Ishikawa (cell line): ENCODE data around the gene SSTR4.

ENCODE experiments used
- EGR1 ChIP-seq: IDR thresholded peaks from 2 replicates; pipeline ENCODE4 v1.6.1; 2012
- EP300 ChIP-seq: IDR thresholded peaks from 2 replicates; pipeline ENCODE4 v1.6.1; 2012; ENCODE audit warnings: borderline replicate concordance
- NFIC ChIP-seq: IDR thresholded peaks from 2 replicates; pipeline ENCODE4 v1.6.1; 2012
- TEAD4 ChIP-seq: IDR thresholded peaks from 2 replicates; pipeline ENCODE4 v1.6.1; 2012
- YY1 ChIP-seq: IDR thresholded peaks from 2 replicates; pipeline ENCODE4 v1.6.1; 2012; ENCODE audit warnings: low read depth
- TF ChIP-seq, protein P1 (sequence below): IDR thresholded peaks from 2 replicates; pipeline ENCODE4 v1.6.1; 2012

DNA sequence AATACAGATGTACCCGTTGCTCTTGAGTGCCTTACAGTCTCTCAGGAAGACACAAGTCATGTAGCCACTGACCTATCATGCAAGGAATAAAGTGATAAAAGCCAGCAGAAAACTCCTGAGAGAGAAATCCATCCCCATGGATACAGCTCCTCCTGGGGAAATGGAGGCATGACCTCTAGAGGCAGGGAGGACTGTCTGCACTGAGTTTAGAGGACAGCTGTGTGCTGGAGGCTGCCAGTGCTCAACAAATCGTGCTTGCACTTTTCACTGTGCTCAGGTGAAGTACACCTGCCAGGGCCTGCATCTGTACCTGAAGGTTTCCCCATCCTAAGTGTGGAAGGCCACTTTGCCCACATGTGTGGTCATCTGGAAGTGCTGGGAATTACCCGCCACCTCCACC lies 38.9 kb downstream of the SSTR4 start:
- no peak for TF ChIP-seq EGR1
- no peak for TF ChIP-seq EP300
- no peak for TF ChIP-seq YY1
- no peak for TF ChIP-seq NFIC
- no peak for TF ChIP-seq TEAD4
- TF ChIP-seq, protein P1, sequence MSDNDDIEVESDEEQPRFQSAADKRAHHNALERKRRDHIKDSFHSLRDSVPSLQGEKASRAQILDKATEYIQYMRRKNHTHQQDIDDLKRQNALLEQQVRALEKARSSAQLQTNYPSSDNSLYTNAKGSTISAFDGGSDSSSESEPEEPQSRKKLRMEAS, result no peak
